ENCODE results near the gene PCDHGB6.
"Not testable (repeated sequence)": the region's sequence is repeated elsewhere in the genome, so short reads cannot be mapped to it uniquely, and the experiment has no call there.

Gene PCDHGB6

DNA sequence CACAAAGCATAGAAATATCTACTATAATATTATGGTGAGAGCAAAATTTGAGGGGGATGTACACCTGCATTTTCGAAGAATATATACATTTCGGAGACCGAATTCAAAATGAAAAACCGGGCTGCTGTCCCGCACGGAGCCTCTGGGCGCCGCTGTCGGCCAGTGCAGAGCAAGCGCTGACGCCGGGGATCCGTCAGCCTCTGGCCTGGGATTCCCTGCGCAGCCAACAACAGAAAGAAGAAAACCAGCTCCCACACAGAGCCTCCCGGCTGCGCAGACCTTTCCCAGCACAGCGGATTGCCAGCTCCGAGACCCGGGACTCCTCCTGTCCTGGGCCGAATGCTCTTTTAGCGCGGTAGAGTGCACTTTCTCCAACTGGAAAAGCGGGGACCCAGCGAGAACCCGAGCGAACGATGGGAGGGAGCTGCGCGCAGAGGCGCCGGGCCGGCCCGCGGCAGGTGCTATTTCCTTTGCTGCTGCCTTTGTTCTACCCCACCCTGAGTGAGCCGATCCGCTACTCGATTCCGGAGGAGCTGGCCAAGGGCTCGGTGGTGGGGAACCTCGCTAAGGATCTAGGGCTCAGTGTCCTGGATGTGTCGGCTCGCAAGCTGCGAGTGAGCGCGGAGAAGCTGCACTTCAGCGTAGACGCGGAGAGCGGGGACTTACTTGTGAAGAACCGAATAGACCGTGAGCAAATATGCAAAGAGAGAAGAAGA, at the start of gene PCDHGB6:
Gene PCDHGB6, plus strand, starts transcription at position 232 of the 716 bp plus-strand sequence. Its CDS starts 182 bp downstream, at position 414.
- not testable (repeated sequence) for DNase-seq

DNA sequence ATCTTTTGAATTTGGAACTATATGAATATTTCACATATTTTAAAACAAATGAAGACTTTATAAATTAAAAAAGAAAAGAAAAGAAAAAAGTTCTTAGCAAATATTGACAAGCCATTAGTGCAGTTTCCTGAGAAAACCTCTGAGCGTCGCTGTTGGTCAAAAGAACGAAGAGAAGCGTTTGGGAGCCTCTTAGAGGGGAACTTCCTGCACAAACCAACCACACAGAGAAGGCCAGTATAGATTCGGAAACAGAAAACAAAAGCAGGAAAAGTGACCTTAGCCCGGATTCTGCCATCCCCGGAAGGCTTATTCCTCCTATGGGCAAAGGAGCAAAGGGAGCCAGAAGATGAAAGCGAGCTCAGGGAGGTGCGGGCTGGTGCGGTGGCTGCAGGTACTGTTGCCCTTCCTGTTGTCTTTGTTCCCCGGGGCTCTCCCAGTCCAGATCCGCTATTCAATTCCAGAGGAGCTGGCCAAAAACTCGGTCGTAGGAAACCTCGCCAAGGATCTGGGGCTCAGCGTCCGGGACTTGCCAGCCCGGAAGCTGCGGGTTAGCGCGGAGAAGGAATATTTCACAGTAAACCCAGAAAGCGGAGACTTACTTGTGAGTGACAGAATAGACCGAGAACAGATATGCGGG, 47.9 kb upstream of the PCDHGB6 start, which contains the start of gene PCDHGB2:
Gene PCDHGB2, plus strand, starts transcription at position 205 of the 637 bp plus-strand sequence. Its CDS starts 142 bp downstream, at position 347.
- no peak for DNase-seq

DNA sequence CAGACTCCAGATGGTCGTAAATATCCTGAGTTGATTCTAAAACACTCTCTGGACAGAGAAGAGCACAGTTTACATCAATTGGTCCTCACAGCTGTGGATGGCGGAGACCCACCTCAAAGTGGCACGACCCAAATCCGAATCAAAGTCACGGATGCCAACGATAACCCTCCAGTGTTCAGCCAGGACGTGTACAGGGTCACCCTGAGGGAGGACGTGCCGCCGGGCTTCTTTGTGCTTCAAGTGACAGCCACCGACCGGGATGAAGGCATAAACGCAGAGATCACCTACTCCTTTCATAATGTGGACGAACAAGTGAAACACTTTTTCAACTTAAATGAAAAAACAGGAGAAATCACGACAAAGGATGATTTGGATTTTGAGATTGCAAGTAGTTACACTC, 47.1 kb upstream of the PCDHGB6 start:
- DNase-seq = no peak

DNA sequence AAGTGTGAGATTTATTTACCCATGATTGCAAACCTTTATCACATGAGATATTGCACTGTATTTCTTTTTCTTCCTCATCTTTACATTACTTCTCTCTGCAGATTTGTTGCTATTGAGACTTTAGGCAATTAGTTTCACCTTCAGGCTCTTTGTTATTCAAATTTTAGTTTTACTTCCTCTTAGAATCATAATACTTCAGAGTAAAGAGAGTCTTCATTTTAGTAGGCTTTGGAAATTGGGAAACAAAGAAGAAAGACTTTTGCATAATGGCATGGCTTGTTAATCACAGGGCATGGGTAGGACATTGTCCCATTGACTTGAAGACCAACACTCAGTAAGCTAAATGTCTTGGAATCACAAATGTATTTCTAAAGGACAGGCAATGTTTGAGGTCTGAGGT, 45.1 kb upstream of the PCDHGB6 start:
- no peak for DNase-seq

DNA sequence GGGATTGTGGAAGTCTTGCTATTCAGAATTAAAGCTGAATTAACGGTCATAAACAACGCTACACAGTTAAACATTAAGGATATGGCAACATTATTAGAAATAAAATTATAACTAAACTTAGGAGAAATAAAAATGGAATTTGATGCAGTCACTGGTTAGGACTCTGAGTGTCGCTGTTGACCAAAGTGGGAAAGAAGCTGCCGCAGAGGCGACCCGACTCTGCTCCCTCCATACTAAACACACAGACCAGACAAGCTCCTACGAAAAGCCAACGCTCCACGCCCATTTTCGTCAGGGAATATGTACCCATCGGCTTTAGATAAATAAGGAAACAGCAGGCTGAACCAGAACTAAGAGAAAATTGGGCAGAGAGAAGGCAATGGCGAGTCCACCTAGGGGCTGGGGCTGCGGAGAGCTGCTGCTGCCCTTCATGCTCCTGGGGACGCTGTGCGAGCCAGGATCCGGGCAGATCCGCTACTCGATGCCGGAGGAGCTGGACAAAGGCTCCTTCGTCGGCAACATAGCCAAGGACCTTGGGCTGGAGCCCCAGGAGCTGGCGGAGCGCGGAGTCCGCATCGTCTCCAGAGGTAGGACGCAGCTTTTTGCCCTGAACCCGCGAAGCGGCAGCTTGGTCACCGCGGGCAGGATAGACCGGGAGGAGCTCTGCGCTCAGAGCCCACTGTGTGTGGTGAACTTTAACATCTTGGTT, 43.7 kb upstream of the PCDHGB6 start, which contains the start of gene PCDHGA5:
Gene PCDHGA5, plus strand, starts transcription at position 211 of the 709 bp plus-strand sequence. Its CDS starts 169 bp downstream, at position 380.
- no peak for DNase-seq

DNA sequence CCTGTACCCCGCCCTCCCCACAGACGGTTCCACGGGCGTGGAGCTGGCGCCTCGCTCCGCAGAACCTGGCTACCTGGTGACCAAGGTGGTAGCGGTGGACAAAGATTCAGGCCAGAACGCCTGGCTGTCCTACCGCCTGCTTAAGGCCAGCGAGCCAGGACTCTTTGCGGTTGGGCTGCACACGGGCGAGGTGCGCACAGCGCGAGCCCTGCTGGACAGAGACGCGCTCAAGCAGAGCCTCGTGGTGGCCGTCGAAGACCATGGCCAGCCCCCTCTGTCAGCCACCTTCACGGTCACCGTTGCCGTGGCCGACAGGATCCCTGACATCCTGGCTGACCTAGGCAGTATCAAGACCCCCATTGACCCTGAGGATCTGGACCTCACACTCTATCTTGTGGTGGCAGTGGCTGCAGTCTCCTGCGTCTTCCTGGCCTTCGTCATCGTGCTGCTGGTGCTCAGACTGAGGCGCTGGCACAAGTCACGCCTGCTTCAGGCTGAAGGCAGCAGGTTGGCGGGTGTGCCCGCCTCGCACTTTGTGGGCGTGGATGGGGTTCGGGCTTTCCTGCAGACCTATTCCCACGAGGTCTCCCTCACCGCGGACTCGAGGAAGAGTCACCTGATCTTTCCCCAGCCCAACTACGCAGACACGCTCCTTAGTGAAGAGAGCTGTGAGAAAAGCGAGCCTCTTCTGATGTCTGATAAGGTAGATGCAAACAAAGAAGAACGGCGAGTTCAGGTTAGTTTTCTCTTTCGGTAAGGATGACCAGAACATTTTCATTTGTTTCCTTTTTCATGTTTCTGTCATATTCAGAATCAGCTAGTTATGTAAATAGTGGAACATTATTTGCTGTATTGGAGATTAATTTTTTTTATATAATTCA, 41.6 kb upstream of the PCDHGB6 start:
- DNase-seq = no peak

DNA sequence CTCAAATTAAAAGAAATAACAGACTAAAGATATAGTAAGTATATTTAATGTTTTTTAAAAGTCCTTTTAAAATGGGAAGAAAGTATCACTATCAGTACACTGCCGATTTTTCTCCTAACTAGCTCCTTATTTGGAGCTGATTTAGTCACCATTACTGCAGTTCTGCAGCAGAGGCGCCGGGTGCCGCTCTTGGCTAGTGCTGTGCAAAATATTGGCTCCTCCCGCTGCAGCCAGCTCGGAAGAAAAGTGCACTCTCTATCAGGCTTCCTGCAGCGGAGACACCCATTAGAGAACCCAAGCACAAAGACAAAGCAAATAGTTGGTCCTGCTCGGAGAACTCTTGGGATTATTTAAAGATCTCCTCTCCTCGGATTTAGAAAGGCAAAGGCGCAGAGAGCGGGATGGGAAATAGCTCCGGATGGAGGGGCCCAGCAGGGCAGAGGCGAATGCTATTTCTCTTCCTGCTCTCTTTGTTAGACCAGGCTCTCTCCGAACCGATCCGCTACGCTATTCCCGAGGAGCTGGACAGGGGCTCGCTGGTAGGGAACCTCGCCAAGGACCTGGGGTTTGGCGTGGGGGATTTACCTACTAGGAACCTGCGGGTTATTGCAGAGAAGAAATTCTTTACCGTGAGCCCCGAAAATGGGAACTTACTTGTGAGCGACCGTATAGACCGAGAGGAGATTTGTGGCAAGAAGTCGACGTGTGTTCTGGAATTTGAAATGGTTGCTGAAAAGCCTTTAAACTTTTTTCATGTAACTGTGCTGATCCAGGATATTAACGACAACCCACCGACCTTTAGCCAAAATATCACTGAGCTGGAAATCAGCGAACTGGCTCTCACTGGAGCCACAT, 37.6 kb upstream of the PCDHGB6 start, which contains the start of gene PCDHGB3:
Gene PCDHGB3, plus strand, starts transcription at position 249 of the 855 bp plus-strand sequence. Its CDS starts 153 bp downstream, at position 402.
- no peak for DNase-seq

DNA sequence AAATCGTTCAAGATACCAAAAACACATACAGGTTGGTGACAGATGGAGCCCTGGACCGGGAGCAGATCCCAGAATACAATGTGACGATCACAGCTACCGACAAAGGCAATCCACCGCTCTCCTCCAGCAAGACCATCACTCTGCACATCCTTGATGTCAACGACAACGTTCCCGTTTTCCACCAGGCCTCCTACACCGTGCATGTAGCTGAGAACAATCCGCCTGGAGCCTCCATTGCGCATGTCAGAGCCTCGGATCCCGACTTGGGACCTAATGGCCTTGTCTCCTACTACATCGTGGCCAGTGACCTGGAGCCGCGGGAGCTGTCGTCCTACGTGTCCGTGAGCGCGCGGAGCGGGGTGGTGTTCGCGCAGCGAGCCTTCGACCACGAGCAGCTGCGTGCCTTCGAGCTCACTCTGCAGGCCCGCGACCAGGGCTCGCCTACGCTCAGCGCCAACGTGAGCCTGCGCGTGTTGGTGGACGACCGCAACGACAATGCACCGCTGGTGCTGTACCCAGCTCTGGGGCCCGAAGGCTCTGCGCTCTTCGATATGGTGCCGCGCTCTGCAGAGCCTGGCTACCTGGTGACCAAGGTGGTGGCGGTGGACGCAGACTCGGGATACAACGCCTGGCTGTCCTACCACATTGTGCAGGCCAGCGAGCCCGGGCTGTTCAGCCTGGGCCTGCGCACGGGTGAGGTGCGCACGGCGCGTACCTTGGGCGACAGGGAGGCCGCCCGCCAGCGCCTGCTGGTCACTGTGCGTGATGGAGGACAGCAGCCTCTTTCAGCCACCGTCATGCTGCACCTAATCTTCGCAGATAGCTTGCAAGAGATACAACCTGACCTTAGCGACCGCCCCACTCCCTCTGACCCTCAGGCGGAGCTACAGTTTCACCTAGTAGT, 36.0 kb upstream of the PCDHGB6 start:
- DNase-seq = no peak

DNA sequence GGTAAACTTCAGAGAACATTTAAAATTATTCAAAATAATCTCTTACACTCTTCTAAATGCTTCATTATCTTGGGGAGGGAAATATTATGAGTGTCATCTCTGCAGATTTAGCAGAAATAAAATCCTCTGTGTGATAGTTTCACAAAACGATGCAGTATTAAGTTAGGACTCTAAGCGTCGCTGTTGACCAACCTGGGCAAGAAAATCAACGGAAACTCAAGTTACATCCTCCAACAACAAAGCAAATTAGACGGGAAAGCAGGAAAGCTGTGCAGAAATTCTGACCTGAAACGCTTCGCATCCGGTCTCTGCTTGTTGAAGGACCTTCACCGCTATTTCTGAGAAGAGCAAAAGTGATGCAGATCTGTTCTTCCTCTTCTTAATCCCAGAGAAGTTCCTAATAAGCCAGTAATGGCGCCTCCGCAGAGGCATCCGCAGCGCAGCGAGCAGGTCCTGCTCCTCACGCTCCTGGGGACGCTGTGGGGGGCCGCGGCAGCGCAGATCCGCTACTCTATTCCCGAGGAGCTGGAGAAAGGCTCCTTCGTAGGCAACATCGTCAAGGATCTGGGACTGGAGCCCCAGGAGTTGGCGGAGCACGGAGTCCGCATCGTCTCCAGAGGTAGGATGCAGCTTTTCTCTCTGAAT, 34.0 kb upstream of the PCDHGB6 start, which contains the start of gene PCDHGA6:
Gene PCDHGA6, plus strand, starts transcription at position 219 of the 645 bp plus-strand sequence. Its CDS starts 193 bp downstream, at position 412.
- DNase-seq = no peak

DNA sequence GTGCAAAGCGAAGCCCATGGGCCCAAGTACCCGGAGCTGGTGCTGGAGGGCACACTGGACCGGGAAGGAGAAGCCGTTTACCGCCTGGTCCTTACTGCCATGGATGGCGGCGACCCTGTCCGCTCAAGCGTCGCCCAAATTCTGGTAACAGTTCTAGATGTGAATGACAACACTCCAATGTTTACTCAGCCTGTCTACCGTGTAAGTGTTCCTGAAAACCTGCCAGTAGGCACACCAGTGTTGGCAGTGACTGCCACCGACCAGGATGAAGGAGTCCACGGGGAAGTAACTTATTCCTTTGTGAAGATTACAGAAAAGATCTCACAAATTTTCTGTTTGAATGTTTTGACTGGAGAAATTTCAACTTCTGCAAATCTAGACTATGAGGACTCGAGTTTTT, 33.2 kb upstream of the PCDHGB6 start:
- DNase-seq = no peak

DNA sequence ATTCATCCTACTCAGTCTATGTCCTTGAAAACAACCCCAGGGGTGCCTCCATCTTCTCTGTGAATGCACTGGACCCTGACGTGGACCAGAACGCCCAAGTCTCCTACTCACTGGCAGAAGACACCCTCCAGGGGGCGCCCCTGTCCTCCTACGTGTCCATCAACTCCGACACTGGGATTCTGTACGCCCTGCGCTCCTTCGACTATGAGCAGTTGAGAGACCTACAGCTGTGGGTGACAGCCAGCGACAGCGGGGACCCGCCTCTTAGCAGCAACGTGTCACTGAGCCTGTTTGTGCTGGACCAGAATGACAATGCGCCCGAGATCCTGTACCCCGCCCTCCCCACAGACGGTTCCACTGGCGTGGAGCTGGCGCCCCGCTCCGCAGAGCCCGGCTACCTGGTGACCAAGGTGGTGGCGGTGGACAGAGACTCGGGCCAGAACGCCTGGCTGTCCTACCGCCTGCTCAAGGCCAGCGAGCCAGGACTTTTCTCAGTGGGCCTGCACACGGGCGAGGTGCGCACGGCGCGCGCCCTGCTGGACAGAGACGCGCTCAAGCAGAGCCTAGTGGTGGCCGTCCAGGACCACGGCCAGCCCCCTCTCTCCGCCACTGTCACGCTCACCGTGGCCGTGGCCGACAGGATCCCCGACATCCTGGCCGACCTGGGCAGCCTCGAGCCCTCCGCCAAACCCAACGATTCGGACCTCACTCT, 32.2 kb upstream of the PCDHGB6 start:
- DNase-seq = not testable (repeated sequence)

DNA sequence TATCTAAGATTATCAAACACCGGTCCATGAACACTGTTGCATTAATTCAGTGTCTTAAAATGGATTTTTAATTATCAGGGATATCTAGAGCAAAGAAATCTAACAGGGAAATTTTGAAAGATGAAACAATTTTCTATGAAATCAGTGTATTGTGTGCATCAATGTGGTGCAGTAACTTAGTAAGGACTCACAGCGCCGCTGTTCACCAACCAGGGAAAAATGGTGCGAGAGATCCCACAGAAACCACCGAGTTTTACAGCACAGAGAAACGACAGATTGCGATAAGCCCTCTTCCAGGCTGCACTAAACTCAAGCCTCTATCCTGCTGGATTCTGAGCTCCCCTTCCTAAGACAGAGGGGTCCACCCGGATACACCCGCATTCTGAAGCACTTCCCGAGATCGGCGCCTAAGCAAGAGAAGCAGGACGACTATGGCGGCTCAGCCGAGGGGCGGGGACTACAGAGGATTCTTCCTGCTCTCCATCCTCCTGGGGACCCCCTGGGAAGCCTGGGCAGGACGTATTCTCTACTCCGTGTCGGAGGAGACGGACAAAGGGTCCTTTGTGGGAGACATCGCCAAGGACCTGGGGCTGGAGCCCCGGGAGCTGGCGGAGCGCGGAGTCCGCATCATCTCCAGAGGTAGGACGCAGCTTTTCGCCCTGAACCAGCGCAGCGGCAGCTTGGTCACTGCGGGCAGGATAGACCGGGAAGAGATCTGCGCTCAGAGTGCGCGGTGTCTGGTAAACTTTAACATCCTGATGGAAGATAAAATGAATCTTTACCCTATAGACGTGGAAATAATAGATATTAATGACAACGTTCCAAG, 25.1 kb upstream of the PCDHGB6 start, which contains the start of gene PCDHGA7:
Gene PCDHGA7, plus strand, starts transcription at position 274 of the 826 bp plus-strand sequence. Its CDS starts 158 bp downstream, at position 432.
- no peak for DNase-seq

DNA sequence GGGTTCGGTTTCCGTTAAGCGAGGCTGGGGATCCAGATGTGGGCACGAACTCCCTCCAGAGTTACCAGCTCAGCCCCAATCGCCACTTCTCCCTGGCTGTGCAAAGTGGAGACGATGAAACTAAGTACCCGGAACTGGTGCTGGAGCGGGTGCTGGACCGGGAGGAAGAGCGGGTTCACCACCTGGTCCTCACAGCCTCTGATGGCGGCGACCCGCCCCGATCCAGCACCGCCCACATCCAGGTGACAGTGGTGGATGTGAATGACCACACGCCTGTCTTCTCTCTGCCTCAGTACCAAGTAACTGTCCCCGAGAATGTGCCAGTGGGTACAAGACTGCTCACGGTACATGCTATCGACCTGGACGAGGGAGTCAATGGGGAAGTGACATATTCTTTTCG, 24.5 kb upstream of the PCDHGB6 start:
- DNase-seq = no peak

DNA sequence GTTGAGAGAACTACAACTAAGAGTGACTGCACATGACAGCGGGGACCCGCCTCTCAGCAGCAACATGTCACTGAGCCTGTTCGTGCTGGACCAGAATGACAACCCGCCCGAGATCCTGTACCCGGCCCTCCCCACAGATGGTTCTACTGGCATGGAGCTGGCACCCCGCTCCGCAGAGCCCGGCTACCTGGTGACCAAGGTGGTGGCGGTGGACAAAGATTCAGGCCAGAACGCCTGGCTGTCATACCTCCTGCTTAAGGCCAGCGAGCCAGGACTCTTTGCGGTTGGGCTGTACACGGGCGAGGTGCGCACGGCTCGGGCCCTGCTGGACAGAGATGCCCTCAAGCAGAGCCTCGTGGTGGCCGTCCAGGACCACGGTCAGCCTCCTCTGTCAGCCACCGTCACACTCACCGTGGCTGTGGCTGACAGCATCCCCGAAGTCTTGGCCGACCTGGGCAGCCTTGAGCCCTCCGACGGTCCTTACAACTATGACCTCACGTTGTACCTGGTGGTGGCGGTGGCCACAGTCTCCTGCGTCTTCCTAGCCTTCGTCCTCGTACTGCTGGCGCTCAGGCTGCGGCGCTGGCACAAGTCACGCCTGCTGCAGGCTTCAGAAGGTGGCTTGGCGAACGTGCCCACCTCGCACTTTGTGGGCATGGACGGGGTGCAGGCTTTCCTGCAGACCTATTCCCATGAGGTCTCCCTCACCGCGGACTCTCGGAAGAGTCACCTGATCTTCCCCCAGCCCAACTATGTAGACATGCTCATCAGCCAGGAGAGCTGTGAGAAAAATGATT, 23.2 kb upstream of the PCDHGB6 start:
- DNase-seq = no peak

DNA sequence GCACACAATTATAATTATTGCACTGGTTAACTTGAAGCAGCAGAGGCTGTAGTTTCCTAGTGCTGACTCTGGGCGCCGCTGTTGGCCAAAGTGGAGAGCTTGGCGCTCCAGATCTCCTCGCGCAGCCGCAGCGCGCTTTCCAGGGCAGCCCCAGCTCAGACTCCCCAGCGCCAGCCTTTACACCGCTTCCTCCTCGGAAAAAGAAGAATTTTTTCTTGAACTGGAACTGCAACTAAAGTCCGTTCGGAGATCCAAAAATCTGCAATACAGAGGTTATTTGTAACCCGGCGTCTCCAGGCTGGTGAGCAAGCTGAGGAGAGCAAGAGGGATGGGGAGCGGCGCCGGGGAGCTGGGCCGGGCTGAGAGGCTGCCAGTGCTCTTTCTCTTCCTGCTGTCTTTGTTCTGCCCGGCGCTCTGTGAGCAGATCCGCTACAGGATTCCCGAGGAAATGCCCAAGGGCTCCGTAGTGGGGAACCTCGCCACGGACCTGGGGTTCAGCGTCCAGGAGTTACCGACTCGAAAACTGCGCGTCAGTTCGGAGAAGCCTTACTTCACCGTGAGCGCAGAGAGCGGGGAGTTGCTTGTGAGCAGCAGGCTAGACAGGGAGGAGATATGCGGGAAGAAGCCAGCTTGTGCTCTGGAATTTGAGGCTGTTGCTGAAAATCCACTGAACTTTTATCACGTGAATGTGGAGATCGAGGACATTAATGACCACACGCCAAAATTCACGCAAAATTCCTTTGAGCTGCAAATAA, 20.1 kb upstream of the PCDHGB6 start, which contains the start of gene PCDHGB4:
Gene PCDHGB4, plus strand, starts transcription at position 142 of the 755 bp plus-strand sequence. Its CDS starts 187 bp downstream, at position 329.
- DNase-seq = not testable (repeated sequence)

DNA sequence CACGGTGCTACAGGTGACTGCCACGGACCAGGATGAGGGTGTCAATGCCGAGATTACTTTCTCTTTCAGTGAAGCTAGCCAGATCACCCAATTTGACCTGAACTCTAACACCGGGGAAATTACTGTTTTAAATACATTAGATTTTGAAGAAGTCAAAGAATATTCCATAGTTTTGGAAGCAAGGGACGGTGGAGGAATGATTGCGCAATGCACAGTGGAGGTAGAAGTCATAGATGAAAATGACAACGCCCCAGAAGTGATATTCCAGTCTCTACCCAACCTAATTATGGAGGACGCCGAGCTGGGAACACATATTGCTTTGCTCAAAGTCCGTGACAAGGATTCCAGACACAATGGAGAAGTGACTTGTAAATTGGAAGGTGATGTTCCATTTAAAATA, 19.2 kb upstream of the PCDHGB6 start:
- DNase-seq = no peak
